Measurements from ENCODE around the gene MYO18B.

The MYO18B gene

DNA sequence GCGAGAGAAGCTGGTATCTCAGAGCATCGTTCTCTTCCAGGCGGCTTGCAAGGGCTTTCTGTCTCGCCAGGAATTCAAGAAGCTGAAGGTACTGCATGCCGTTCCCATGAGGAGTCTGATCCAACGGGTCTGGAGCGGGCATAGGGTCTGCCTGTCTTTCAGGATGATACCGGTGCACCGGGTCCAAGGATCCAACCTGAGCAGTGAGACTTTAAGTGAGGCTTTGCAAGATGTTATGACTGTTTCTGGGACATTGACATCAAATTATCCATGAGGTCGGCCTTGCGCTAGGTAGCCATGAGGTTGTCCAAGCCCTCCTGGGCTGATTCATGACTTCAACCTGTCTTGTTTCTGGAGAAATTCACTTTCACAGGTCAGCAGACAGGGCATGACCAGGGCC is 132.3 kb downstream of the MYO18B start:
- DNase-seq (ENCODE audit: low read depth), result no peak
- H3K4me3 ChIP-seq (replicated peaks; ENCODE audit: low read depth, low read length), result no peak overlapping the region
- TF ChIP-seq, protein P1, sequence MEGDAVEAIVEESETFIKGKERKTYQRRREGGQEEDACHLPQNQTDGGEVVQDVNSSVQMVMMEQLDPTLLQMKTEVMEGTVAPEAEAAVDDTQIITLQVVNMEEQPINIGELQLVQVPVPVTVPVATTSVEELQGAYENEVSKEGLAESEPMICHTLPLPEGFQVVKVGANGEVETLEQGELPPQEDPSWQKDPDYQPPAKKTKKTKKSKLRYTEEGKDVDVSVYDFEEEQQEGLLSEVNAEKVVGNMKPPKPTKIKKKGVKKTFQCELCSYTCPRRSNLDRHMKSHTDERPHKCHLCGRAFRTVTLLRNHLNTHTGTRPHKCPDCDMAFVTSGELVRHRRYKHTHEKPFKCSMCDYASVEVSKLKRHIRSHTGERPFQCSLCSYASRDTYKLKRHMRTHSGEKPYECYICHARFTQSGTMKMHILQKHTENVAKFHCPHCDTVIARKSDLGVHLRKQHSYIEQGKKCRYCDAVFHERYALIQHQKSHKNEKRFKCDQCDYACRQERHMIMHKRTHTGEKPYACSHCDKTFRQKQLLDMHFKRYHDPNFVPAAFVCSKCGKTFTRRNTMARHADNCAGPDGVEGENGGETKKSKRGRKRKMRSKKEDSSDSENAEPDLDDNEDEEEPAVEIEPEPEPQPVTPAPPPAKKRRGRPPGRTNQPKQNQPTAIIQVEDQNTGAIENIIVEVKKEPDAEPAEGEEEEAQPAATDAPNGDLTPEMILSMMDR (IDR thresholded peaks at IDR 0.05; ENCODE audit: low read length, missing control alignments), result no peak

- TF ChIP-seq, protein P1 (IDR thresholded peaks at IDR 0.05; ENCODE audit: low read length, missing control alignments), result no peak
- H3K4me3 ChIP-seq (replicated peaks; ENCODE audit: low read depth, low read length), result no peak overlapping the region
- DNase-seq (ENCODE audit: low read depth), result no peak
Measured at GRCh38 chr22:25875461-25875860, 133.5 kb downstream of the MYO18B start.

DNA sequence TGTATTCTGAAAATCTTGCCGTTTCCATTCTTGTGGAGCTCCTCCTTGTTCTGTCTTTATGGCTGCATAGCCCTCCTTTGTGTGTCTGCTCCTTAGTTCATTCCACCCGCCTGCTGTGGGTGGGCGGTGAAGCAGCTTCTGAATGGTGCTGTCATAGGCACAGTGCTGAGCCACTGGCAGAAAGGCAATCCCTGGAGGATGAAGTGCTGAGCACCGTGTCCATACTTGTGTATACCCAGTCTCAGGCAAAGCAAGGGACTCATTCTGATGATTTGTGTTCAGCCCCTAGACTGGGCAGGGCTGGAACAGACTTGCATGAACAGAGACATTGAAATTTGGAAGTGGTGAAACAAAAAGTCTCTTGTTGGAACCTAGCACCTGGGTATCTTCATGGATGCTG is 134.9 kb downstream of the MYO18B start:
- TF ChIP-seq, protein P1 (IDR thresholded peaks at IDR 0.05; ENCODE audit: low read length, missing control alignments), result no peak
- DNase-seq (ENCODE audit: low read depth), result no peak

DNA sequence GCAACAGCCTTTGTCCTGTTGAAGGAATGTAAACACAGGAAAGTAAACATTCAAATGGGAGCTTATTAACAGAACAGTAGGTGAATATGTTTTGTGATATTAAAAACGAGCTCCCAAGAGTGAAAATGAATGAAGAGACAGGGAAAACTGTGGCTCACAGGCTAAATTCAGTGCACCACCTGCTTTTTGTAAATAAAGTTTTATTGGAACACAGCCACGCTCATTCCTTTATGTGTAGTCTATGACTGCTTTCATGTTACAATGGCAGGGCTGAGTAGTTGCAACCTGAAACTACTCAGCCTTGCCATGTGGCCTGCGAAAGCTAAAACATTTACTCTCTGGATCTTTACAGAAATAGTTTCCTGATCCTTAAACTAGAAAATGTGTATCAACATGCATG is 136.9 kb downstream of the MYO18B start:
- no peak for DNase-seq (ENCODE audit: low read depth)
- TF ChIP-seq, protein P1 (IDR thresholded peaks at IDR 0.05; ENCODE audit: low read length, missing control alignments), result no peak

More for the DNA sequence above, 134.9 kb downstream of the MYO18B start:
- no peak overlapping the region for H3K4me3 ChIP-seq (replicated peaks; ENCODE audit: low read depth, low read length)

GRCh38 chr22:25880524-25880923 is 138.5 kb downstream of the MYO18B start:
- TF ChIP-seq, protein P1 (IDR thresholded peaks at IDR 0.05; ENCODE audit: low read length, missing control alignments), result no peak
- no peak for DNase-seq (ENCODE audit: low read depth)
- H3K4me3 ChIP-seq (replicated peaks; ENCODE audit: low read depth, low read length), result no peak overlapping the region

More for the DNA sequence above, 136.9 kb downstream of the MYO18B start:
- no peak overlapping the region for H3K4me3 ChIP-seq (replicated peaks; ENCODE audit: low read depth, low read length)

GRCh38 chr22:25881210-25881755 is 139.3 kb downstream of the MYO18B start:
- TF ChIP-seq, protein P1 (IDR thresholded peaks at IDR 0.05; ENCODE audit: low read length, missing control alignments), result no peak
- H3K4me3 ChIP-seq (replicated peaks; ENCODE audit: low read depth, low read length), result no peak overlapping the region
- DNase-seq (ENCODE audit: low read depth), result no peak

DNA sequence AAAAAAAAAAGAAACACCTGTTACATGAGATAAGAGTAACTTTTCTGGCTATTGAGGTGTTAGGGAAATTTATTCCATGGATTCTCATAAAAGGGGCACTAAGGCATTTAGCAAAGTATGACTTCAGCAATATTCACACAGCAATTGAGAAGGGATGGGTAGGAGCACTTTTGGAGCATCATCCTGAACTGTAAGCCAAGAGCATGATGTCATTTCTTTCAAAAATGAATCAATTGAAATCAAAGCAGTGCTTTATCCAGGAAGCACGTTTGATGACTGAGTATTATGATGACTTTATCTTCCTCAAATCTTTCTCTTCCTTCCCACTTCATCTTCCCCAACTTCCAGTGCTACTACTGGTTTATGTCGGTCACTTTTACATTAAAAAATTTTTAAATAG is 140.4 kb downstream of the MYO18B start:
- TF ChIP-seq, protein P1 (IDR thresholded peaks at IDR 0.05; ENCODE audit: low read length, missing control alignments), result no peak
- no peak for DNase-seq (ENCODE audit: low read depth)
- no peak overlapping the region for H3K4me3 ChIP-seq (replicated peaks; ENCODE audit: low read depth, low read length)

All from fibroblast of pulmonary artery (primary cell).